Gastroesophageal sphincter (tissue), 3 donors: ENCODE measurements around the gene HBZ.

ENCODE experiments used
- CTCF ChIP-seq, 4 experiments: fragments of 200-600 bp in 2 of 4; fragments of 450-650 bp in 2 of 4; sonication (generic) in 1 of 4; IDR thresholded peaks; one replicate each; pipeline ENCODE4 v1.5.1; 2017 to 2019; ENCODE audit warnings: antibody characterized with exemption in 4 of 4, mild to moderate bottlenecking in 2 of 4, moderate library complexity in 2 of 4
- EP300 ChIP-seq: sonication (generic); formaldehyde crosslinking; IDR thresholded peaks from one replicate; pipeline ENCODE4 v1.6.1; 2017; ENCODE audit warnings: antibody characterized with exemption, mild to moderate bottlenecking

DNA sequence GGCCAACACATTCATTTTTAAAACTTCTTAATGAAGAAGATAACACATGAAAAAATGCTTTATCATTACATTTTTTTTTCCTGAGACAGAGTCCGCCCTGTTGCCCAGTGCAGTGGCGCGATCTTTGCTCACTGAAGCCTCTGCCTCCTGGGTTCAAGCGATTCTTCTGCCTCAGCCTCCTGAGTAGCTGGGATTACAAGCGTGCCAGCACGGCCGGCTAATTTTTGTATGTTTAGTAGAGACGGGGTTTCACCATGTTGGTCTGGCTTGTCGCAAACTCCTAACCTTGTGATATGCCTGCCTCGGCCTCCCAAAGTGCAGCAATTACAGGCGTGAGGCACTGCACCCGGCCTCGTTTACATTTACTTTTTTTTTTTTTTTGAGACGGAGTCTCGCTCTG, 41.0 kb downstream of the HBZ start:
- TF ChIP-seq EP300 (no peak), CTCF (IDR thresholded peaks at IDR 0.05) (no peak)
